Left lung (tissue), 10 donors: ENCODE measurements around the gene LKAAEAR1. TPM values are rescaled to one million over a fixed set of nuclear protein-coding genes. Genes with fewer than 3 reads are reported as not detected.

Experiments
- ATAC-seq: fragments of 200-7000 bp; cut with Tn5 transposase; one replicate; pipeline ENCODE4 v1.9.1; 2020; ENCODE audit warnings: moderate library complexity
- DNase-seq, 4 donors: peaks; one replicate each; pipeline ENCODE4 v3.0.0-alpha.2; 2013 to 2020
- H3K27ac ChIP-seq, 2 donors: fragments of 200-600 bp; sonication (generic) in 1 of 2; one replicate each; pipeline versions ENCODE4 v1.5.0 to v1.8.0; 2020 to 2021
- H3K27me3 ChIP-seq, 2 donors: fragments of 200-600 bp; sonication (generic) in 1 of 2; one replicate each; pipeline versions ENCODE4 v1.5.0 to v1.8.0; 2020 to 2021
- H3K36me3 ChIP-seq, 2 donors: fragments of 200-600 bp; sonication (generic) in 1 of 2; one replicate each; pipeline versions ENCODE4 v1.5.0 to v1.8.0; 2020 to 2021
- H3K4me1 ChIP-seq, 2 donors: fragments of 200-600 bp; one replicate each; pipeline ENCODE4 v1.8.0; 2021
- H3K4me3 ChIP-seq, 2 donors: fragments of 200-600 bp; sonication (generic) in 1 of 2; one replicate each; pipeline versions ENCODE4 v1.5.0 to v1.8.0; 2020 to 2021; ENCODE audit warnings: mild to moderate bottlenecking in 1 of 2
- H3K9me3 ChIP-seq, 2 donors: fragments of 200-600 bp; sonication (generic) in 1 of 2; one replicate each; pipeline versions ENCODE4 v1.5.0 to v1.8.0; 2020 to 2021
- intact Hi-C, 2 donors: fragments of 100-400 bp; cut with DNase I; formaldehyde crosslinking; loops; one replicate each; pipeline versions ENCODE4 v1.11.2 to v1.14.2; 2022
- microRNA-seq, 2 donors: library from miRNA; unstranded; fragments of <30 nt; microRNA quantifications; one replicate each; pipeline ENCODE4, GENCODE V29; 2019
- polyA plus RNA-seq, 6 donors: library from polyadenylated mRNA; unstranded; fragments of 120-200 nt; gene quantifications; one replicate each; pipeline ENCODE4 v1.2.1, GENCODE V29; 2013; ENCODE audit not compliant: insufficient read length in 6 of 6
- total RNA-seq, 2 donors: library from RNA; stranded (reverse); fragmentation: NEBNext Ultra II Directional; extraction: Animal tissue kit (Norgen Biotek cat#: 25700); gene quantifications; one replicate each; pipeline ENCODE4 v1.2.1, GENCODE V29; 2021
- TF ChIP-seq, protein P1 (sequence below), 2 donors: fragments of 200-600 bp; sonication (generic) in 1 of 2; IDR thresholded peaks; one replicate each; pipeline versions ENCODE4 v1.5.0 to v1.8.0; 2021; ENCODE audit warnings: antibody characterized with exemption in 2 of 2
- donor health status: DM: no; HTN: yes; CAD: no.
- donor health status: DM: no; HTN: no; CAD: no.

Gene LKAAEAR1
- total and polyA plus RNA-seq, 8 donors, result 0.38 to 0.70 (median 0.45) TPM; not detected in 1

DNA sequence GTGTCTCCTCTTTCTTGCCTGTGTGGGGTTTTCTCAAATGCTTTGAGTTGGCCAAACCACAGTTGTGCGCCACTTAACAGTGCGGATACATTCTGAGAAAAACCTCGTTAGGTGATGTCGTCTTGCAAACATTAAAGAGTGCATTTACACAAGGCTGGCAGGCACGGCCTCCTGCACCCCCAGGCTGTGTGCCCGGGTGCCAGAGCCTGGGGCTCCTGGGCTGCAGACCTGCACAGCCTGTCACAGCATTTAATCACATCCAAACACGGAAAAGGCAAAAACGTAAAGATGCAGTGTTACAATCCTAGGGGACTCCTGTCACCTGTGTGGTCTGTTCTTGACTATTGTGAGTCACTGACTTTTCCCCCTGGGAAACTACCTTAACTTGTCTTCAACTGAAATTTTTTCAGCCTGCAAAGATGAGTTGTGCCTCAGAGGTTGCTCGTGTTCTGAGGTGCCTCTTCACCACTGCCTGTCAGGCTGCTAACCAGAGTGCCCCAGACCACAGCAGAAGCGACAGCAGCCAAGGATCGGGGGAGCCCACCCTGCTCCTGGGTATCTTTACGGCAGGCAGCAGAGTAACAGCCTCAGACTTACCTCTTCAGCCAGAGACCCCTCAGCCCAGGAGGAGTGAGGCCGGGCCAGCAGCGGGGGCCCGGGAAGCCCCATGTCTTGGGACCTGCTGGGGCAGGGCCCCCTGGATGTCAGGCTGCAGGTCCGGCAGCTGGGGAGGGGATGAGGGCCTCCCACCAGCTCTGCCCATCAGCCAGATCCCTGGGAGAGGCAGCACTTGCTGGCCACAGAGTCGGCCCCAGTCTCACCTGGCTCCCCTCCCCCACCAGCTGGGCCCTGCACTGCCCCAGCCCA is 48.9 kb downstream of the LKAAEAR1 start:
- TF ChIP-seq, protein P1, sequence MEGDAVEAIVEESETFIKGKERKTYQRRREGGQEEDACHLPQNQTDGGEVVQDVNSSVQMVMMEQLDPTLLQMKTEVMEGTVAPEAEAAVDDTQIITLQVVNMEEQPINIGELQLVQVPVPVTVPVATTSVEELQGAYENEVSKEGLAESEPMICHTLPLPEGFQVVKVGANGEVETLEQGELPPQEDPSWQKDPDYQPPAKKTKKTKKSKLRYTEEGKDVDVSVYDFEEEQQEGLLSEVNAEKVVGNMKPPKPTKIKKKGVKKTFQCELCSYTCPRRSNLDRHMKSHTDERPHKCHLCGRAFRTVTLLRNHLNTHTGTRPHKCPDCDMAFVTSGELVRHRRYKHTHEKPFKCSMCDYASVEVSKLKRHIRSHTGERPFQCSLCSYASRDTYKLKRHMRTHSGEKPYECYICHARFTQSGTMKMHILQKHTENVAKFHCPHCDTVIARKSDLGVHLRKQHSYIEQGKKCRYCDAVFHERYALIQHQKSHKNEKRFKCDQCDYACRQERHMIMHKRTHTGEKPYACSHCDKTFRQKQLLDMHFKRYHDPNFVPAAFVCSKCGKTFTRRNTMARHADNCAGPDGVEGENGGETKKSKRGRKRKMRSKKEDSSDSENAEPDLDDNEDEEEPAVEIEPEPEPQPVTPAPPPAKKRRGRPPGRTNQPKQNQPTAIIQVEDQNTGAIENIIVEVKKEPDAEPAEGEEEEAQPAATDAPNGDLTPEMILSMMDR (IDR thresholded peaks at IDR 0.05), result no peak
- H3K4me3 ChIP-seq, result no peak overlapping the region
- peaks cover 0 to 53% of the 10 kb centered on the region in 2 donors for H3K36me3 ChIP-seq
- H3K27me3 ChIP-seq, result peaks cover 12 to 46% of the 10 kb centered on the region in 2 donors
- H3K4me1 ChIP-seq, result peaks cover 10 to 29% of the 10 kb centered on the region in 2 donors
- DNase-seq (no peak), ATAC-seq (no peak)
- H3K9me3 ChIP-seq, result no peaks in the 10 kb centered on the region
- H3K27ac ChIP-seq, result no peak overlapping the region
- intact Hi-C loops, result no loop called here

DNA sequence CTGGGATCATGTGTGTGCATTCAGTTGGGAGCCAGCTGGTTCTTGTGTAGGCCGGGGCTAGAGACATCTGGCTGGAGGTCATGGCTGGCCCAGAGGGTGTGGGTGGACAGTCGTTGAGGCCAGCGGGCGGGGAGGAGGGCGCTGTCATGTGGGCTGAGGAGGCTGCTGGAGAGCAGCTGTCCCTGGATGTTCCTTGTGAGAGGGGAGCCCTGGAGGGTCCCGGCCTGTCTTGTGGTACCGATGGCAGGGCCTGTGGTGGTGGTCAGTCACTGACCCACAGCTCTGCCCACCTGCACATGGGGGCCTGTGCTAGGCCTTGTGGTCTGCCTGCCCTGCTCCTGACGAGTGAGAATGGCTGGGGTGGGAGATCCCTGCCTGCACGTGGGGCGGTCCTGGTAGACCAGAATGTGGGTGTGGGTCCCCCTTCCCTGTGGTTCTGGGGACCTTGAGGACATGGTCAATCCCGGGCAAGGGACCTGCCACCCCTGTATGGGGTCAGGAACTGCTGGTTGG is 50.2 kb downstream of the LKAAEAR1 start:
- ATAC-seq (no peak), DNase-seq (peak in 1 of 4 donors; percentile 64)
- H3K27me3 ChIP-seq, result peaks cover 11 to 33% of the 10 kb centered on the region in 2 donors
- peaks cover 0 to 66% of the 10 kb centered on the region in 2 donors for H3K36me3 ChIP-seq
- intact Hi-C loops, result no loop called here
- H3K9me3 ChIP-seq, result no peaks in the 10 kb centered on the region
- no peak overlapping the region for H3K27ac ChIP-seq
- TF ChIP-seq, protein P1 (IDR thresholded peaks at IDR 0.05), result no peak
- H3K4me1 ChIP-seq, result peaks cover 5 to 16% of the 10 kb centered on the region in 2 donors
- H3K4me3 ChIP-seq, result no peak overlapping the region

Small RNAs within 50 kb of the gene (microRNA-seq; reads per million reads assigned to microRNA genes)
- 0.96 to 3.2 reads per million in 2 donors for gene MIR6813

Other genes with a start within 250 kb of the LKAAEAR1 start
- gene ABHD16B, start 222.9 kb downstream of the LKAAEAR1 start, total RNA-seq, result under 1 TPM in 1 of 2 donors, not detected in 1; 0.18 TPM
- not detected for gene ABHD16B, start 222.9 kb downstream of the LKAAEAR1 start, polyA plus RNA-seq
- 100 to 1,000 TPM; 105 to 116 TPM for gene TPD52L2, start 219.1 kb downstream of the LKAAEAR1 start, total RNA-seq
- gene TPD52L2, start 219.1 kb downstream of the LKAAEAR1 start, polyA plus RNA-seq, result 10 to 100 TPM; 82.6 to 95.5 (median 85.9) TPM
- gene DNAJC5, start 189.3 kb downstream of the LKAAEAR1 start, total RNA-seq, result 10 to 100 TPM; 39.9 to 59.5 TPM
- 10 to 100 TPM; 17.5 to 30.5 (median 24.3) TPM for gene DNAJC5, start 189.3 kb downstream of the LKAAEAR1 start, polyA plus RNA-seq
- gene UCKL1, start 128.0 kb downstream of the LKAAEAR1 start, total RNA-seq, result 10 to 100 TPM; 26.7 to 31.6 TPM
- 10 to 100 TPM; 47.1 to 68.8 (median 60.0) TPM for gene UCKL1, start 128.0 kb downstream of the LKAAEAR1 start, polyA plus RNA-seq
- gene ZNF512B, start 114.5 kb downstream of the LKAAEAR1 start, total RNA-seq, result 10 to 100 TPM; 16.4 to 16.9 TPM
- gene ZNF512B, start 114.5 kb downstream of the LKAAEAR1 start, polyA plus RNA-seq, result 10 to 100 TPM; 23.1 to 38.3 (median 30.4) TPM
- gene SAMD10, start 104.8 kb downstream of the LKAAEAR1 start, total RNA-seq, result 1 to 10 TPM; 4.6 to 6.0 TPM
- 10 to 100 TPM in 1 of 6 donors, 1 to 10 TPM in 5; 5.7 to 10.5 (median 8.0) TPM for gene SAMD10, start 104.8 kb downstream of the LKAAEAR1 start, polyA plus RNA-seq
- 10 to 100 TPM; 49.8 to 53.7 TPM for gene PRPF6, start 103.3 kb downstream of the LKAAEAR1 start, total RNA-seq
- 10 to 100 TPM; 75.1 to 85.4 (median 82.3) TPM for gene PRPF6, start 103.3 kb downstream of the LKAAEAR1 start, polyA plus RNA-seq
- 1 to 10 TPM in 1 of 2 donors, under 1 TPM in 1; 0.76 to 1.0 TPM for gene C20orf204, start 48.2 kb downstream of the LKAAEAR1 start, total RNA-seq
- 1 to 10 TPM in 5 of 6 donors, under 1 TPM in 1; 0.86 to 1.9 (median 1.2) TPM for gene C20orf204, start 48.2 kb downstream of the LKAAEAR1 start, polyA plus RNA-seq
- 10 to 100 TPM; 40.3 to 69.2 TPM for gene SOX18, start 34.8 kb downstream of the LKAAEAR1 start, total RNA-seq
- 10 to 100 TPM; 11.5 to 25.5 (median 16.7) TPM for gene SOX18, start 34.8 kb downstream of the LKAAEAR1 start, polyA plus RNA-seq
- 10 to 100 TPM; 31.2 to 34.3 TPM for gene TCEA2, start 21.2 kb downstream of the LKAAEAR1 start, total RNA-seq
- gene TCEA2, start 21.2 kb downstream of the LKAAEAR1 start, polyA plus RNA-seq, result 10 to 100 TPM; 68.5 to 93.0 (median 79.1) TPM
- gene RGS19, start 4.9 kb downstream of the LKAAEAR1 start, total RNA-seq, result 10 to 100 TPM; 23.4 to 63.9 TPM
- gene RGS19, start 4.9 kb downstream of the LKAAEAR1 start, polyA plus RNA-seq, result 10 to 100 TPM in 1 of 6 donors, 1 to 10 TPM in 5; 6.3 to 13.3 (median 8.3) TPM
- gene OPRL1, start 4.3 kb downstream of the LKAAEAR1 start, total RNA-seq, result 1 to 10 TPM; 1.8 to 2.0 TPM
- 1 to 10 TPM; 1.9 to 2.5 (median 2.2) TPM for gene OPRL1, start 4.3 kb downstream of the LKAAEAR1 start, polyA plus RNA-seq
- not detected for gene NPBWR2, start 23.2 kb upstream of the LKAAEAR1 start, total RNA-seq
- not detected for gene NPBWR2, start 23.2 kb upstream of the LKAAEAR1 start, polyA plus RNA-seq
- not detected for gene MYT1, start 80.1 kb upstream of the LKAAEAR1 start, total RNA-seq
- under 1 TPM; 0.26 to 0.42 (median 0.32) TPM for gene MYT1, start 80.1 kb upstream of the LKAAEAR1 start, polyA plus RNA-seq
- 10 to 100 TPM; 31.6 to 32.6 TPM for gene PCMTD2, start 171.3 kb upstream of the LKAAEAR1 start, total RNA-seq
- gene PCMTD2, start 171.3 kb upstream of the LKAAEAR1 start, polyA plus RNA-seq, result 100 to 1,000 TPM; 110 to 163 (median 131) TPM